Stimulated activated naive CD8-positive, alpha-beta T cell treated with anti-CD3 and anti-CD28 coated beads, Interleukin-15, Interleukin-2, amounts not matched to agents 100 U/mL and 50 U/mL, for 24 hours (primary cell): ENCODE data around the gene TJP2.

ENCODE experiments used
- ATAC-seq: fragments of 150-1000 bp; cut with Tn5 transposase; one replicate; pipeline ENCODE4 v1.10.0; 2021
- DNase-seq: peaks from one replicate; pipeline ENCODE4 v3.0.0; 2021

TJP2 gene

DNA sequence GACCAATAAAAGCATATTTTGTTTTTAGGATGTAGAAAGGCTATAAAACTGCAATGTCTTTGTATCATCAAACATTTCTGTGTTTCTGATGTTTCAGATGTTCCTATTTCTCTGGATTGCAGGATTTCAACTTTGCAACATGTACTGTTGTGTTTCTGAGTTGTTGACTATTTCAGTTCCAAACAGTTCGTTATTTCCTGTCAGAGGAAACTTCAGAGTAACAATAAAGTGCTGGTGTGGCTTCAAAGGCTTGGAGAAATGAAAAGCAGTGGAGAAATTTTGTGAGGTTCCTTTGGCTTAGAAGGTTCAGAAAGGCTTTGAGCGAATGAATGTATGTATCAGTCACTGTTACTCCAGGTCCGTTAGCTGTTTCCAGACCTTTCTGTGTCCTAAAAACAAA, 17.2 kb downstream of the TJP2 start:
- no peak for ATAC-seq

DNA sequence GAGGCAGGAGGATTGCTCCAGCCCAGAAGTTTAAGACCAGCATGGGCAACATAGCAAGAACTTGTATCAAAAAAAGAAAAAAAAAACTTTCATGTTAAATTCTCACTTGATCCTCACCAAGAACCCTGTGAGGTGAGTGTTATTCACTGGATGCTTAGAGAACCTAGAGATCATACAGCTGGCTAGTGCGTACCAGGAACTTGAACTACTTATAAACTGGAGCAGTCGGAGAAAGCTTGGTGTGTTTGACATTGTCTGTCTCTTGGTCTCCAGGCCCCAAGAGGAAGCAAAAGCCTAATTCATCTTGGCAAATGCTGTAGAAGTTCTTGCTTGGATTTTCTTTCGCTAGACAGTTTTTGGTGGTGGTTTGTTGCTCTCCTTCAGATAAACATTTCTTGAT, 18.1 kb downstream of the TJP2 start:
- no peak for ATAC-seq
- DNase-seq, result no peak

More for the DNA sequence above, 17.2 kb downstream of the TJP2 start:
- DNase-seq, result no peak

DNA sequence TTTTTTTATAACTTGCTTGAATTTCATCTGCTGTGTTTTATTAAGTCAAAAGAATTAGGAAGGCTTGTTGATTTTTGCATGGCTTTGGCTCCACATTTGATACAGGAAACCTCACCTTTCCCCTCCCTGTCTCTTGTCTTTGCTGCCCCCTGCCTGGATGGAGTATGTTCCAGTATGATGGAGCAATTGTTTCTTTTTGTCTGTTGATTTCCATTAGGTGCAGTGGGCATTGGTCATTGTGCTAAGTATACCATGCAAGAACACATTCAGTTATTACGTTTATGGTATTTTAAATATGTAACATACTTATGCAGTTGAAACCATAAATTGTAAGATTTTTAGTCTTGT, 19.6 kb downstream of the TJP2 start:
- no peak for DNase-seq
- ATAC-seq, result no peak

DNA sequence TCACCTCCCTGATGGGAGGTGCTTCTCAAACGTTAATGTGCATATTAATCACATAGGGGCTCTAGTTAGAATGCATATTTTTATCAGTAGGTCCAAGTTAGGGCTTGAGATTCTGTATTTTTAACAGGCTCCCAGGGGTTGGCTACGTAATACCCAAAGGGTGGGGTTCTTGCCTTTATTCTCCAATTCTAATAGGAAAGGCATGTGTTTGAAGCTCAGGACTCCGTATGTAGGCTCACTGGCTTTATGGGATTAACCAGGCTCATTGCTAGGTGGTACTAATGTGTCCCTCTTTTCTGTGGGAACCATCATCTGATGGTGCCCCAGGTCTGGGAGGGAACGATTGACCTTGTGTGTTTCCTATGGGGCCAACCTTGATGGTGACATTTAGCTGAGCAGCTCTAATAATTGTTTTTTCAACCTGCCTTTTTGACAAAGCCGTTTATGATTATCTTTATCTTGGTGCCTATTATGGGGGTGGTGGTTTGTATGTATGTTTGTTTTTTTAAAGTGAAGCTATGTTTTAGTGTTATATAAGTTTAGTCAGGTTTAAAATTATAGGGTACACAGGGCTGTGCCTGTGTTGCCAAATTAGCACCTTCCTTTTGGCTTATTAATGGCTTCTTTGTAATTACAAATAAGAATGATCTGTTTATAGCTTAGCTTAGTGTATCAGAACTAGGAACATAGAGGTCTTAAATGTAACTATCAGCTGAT, 20.8 kb downstream of the TJP2 start:
- ATAC-seq, result no peak
- no peak for DNase-seq

DNA sequence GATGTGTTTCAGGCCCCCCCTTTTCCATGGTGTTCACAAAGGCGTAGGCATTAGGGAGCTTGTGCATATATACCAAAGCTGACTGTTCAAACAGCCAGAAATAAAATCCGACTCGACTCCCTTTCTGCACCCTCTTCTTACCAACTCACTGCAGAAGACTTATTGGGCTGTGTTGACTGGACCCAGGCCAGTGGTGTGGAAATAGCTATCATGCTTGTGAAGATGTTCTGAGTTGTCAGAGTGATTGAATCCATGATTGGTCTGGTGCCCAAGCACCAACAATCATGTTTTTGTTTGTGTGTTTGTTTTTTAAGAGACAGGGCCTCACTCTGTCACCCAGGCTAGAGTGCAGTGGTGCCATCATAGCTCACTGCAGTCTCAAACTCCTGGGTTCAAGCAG, 21.6 kb downstream of the TJP2 start:
- no peak for DNase-seq

DNA sequence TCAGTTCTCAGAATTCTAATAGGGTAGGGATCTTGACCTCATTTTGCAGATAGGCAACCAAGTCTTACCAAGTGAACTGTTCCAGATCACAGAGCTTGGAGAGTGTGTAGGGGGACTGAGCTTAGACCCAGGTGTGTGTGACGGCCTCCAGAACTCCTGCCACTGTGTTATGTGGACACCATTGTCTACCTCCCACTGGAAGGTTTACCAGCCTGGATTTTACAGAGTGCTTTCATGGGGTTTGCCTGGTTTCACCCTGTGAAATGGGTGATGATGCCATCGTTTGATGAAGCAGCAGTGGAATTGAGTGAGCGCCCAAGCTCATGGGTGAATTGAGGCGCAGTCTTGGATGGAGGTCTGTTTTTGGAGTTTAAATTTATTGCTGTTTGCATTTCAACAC, 23.6 kb downstream of the TJP2 start:
- ATAC-seq (no peak), DNase-seq (no peak)

More for the DNA sequence above, 21.6 kb downstream of the TJP2 start:
- ATAC-seq, result no peak

DNA sequence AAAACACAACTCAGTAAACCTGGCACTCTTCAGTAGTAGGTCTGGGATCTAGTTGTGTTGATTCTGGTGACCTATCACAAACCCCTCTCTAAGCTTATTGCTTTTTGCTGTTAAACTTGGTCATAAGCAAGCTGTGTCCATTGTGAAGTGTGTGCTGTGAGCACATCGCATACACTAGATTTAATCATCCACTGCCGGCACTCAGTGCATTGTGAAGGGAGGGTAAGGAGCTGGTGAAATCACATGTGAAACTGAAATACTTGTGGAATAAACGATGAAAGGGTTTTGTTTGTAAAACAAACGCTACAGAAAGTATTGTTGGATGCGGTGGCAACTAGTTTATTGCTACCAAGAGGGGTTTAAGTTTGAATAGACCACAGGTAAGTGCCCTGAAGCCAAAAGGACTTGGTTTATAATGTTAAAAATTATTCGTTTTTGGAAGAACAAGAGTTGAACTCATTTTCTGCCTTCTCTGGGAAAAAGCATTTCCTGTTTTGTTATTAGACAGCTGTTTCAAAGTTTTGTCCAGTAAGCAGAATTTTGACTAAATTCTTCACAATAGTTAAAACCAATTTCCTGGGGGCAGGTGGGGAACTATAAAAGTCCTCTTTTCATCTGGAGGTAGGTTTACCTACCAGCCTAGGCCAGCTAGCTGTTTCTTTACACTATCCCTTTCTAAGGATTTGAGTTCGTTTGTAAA, 24.6 kb downstream of the TJP2 start:
- no peak for ATAC-seq

DNA sequence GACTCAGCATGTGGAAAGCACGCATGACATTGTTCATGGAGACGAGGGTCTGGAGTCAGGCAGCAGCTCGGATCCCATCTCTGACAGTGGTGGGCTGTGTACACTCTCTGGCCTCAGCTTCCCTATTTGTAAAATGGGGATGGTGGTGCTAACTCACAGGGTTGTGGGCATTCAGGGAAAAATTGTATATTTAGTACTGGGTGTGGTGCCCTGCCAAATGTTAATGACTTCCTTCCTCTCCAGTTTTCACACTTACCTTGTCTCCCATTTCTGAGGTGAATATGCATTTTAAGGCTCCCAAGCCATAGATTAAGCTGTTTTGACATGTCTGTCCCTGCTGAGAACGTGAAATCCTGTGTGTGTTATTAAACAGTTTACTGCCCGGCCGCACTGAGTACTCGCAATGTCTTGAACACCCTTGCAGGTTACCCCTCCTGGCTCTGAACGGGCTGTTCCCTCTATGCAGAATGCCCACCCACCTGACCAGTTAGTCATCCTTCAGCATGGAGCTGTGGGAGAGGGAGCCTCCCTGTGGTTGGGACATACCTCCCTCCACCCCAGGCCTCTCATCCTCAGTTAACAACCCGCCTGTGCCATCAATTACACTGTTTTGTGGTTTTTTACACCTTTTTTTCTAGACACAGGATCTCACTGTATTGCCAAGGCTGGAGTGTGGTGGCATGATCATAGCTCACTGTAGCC, 25.8 kb downstream of the TJP2 start:
- ATAC-seq (peak; percentile 48), DNase-seq (no peak)

More for the DNA sequence above, 24.6 kb downstream of the TJP2 start:
- no peak for DNase-seq

DNA sequence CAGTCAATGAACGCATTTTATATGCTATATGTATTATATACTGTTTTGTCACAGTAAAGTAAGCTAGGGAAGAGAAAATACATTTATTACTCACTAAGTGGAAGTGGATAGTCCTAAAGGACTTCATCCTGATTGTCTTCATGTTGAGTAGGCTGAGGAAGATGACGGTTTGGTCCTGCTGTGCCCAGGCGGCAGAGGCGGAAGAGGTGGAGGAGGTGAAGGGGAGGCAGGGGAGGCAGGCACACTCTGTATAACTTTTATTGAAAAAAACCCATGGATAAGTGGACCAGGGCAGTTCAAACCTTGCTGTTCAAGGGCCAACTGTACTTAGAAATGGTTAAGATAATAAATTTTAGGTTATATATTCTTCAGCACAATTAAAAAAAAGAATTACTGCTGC, 28.5 kb downstream of the TJP2 start:
- DNase-seq (no peak), ATAC-seq (no peak)

DNA sequence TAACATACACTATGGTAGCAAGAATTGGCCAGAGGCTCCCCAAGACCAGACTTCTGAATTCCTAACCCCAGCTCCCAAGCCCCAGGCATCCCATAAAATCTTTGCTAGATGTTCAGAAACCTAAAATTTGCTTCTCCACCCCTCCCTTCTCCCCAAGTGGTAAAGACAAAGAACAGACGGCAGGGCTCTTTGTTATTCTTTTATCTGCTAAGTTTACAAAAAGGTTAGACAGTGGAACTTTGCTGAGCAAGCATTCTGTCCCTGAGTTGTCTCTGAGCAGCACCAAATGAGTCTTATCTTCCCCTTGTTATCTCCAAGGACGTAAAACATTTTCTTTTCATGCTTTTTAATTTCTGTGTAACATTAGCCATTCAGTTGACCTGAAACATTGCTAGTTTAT, 30.2 kb downstream of the TJP2 start:
- no peak for DNase-seq
- no peak for ATAC-seq

DNA sequence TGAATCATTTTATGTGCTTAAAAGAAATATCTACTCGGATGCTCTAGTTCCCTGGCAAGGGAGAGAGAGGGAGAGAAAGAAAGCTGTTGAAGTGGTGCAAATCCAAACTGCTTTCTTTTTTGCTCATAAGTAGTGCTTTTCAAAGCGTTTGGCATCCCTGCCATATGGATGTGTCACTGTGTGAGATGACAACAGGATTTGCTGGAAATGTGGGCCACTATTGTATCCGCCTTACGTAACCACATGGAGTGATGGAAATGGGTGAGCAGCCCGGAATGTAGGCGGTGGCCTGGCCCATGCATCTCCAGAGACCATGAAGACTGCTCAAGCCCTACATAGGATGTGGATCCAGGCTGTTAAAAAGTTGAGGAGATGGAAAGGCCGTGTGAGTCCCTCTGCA, 30.8 kb downstream of the TJP2 start:
- ATAC-seq, result no peak
- no peak for DNase-seq

DNA sequence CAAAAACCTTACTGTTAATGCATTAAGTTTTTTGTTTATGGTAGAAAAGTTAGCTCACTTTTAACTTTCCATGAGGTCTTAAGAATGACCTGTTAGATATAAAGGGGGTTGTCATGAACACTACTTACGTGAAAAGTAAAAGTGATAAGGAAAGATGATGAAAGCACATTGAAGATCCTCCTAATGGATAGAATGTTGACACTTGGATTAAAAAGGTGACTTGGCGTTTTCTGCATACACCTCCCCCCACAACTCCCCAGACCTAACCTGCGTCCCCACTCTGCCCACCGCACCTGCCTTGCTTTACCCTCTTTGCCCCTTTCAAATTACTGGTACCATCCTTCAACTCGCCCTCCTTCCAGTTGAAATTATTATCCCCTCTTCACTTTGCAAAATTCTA, 32.0 kb downstream of the TJP2 start:
- ATAC-seq, result no peak
- DNase-seq, result no peak

DNA sequence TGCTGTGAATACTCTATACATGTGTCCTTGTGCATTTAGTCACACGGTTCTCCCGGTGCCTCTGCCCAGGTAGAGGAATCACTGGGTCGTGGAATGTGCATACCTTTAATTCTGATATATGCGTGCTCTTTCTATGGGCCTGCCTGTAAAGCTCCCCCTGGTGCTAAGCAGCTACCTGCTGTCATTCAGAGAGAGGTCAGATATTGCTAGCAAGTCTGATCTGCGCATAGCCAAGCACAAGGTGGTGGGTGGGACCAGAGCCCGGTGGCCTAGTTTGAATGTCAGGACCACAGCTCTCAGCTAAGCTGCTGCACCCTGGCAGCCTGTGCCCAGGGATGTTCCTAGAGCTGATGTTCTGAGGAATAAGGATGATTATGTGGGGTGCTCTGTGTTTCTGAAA, 33.4 kb downstream of the TJP2 start:
- ATAC-seq (no peak), DNase-seq (no peak)

DNA sequence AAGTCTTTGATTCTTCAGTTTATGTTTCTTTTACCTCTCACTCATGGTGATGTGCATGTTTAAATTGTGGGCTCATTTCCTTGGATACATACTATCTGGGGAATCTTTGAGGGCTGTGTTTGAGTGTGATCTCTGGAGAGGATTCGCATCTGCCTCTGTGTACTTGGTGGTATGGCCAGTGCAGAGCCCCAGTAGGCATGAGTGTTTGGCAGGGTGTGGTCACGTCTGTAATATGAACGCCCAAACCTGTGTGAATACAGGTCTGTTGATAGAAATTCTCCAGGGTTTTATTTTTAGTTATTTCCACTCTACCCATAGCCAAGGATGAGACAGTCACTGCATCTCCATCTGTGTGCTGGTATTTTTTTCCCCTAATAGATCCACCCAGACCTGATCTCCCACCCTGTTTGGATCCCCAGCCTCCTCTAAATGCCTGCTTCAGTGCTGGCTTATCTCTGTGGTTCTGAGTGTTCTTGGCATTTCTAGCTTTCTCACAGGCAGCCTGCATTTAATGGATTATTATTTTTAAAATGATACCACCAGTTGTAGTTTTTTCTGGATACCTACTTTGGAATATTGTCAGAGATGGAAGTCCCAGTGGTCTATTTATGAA, 37.5 kb downstream of the TJP2 start:
- no peak for ATAC-seq
- no peak for DNase-seq

DNA sequence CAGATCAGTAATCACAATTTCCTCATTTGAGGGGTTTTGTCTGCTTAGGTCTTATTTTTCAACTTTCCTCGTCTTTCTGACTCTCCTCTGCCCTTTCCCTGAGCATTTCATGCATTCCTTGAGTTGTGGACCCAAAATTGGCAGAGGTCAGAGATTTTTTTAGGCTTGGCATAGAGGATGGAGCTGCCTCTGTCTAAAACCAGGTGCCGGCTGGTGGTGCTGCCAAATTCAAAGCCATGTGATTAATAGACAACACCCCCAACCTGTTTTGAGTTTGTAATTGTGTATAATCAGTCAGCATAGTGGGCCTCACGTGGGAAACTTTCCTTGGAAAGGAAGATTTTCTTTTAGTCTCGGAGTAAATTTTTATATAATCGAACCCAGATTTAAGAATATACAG, 39.6 kb downstream of the TJP2 start:
- DNase-seq, result no peak
- ATAC-seq, result no peak

DNA sequence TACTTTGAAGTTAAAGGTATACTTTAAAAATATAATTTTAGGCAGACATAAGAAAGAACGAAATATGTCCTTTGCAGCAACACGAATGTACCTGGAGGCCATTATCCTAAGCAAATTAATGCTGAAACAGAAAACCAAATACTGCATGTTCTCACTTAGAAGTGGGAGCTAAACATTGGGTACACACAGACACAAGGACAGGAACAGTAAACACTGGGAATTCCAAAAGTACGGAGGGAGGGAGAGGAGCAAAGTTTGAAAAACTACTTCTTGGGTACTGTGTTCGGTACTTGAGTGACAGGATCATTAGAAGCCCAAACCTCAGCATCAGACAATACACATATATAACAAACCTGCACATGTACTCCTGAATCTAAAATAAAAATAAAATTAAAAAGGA, 40.9 kb downstream of the TJP2 start:
- ATAC-seq, result no peak
- DNase-seq, result no peak

DNA sequence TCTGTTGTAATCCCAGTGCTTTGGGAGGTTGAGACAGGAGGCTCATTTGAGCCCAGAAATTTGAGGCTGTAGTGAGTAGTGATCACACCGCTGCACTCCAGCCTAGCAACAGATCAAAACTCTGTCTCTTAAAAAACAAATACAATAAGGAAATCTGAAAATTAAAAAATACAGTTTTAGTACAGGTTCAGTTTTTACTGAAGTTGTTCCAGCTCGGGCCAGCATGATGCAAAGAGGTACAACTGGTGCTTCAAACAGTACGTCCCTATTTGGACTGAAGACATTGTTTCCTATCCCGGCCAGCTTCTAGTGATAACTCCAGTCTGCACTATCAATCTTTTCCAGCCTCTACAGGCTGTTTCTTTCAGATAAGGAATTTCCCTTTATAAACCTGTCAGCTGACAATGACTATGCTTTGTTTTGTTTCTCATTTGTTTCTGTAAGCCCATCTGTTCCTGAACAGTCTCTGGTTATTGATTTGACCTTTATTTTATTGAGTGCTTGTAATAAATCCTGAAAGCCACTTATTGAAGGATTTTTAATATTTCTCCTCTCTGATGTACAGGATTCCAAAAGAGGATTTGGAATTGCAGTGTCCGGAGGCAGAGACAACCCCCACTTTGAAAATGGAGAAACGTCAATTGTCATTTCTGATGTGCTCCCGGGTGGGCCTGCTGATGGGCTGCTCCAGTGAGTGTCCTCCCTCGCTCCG, 41.9 kb downstream of the TJP2 start:
- ATAC-seq (no peak), DNase-seq (no peak)

DNA sequence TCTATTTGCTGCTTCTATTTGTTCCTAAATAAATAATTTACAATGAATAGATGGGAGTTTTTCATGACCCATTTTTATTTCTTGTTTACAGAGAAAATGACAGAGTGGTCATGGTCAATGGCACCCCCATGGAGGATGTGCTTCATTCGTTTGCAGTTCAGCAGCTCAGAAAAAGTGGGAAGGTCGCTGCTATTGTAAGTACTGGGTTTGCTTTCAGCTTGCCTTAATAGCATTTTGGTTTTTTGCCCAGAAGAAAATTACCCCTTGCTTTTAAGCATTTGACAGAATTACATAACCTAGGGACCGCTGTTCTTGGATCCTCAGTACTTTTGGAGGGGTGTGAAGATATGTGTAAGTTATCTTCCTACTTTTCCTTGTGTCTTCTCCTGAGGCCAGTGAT, 44.1 kb downstream of the TJP2 start:
- no peak for ATAC-seq
- DNase-seq, result no peak

DNA sequence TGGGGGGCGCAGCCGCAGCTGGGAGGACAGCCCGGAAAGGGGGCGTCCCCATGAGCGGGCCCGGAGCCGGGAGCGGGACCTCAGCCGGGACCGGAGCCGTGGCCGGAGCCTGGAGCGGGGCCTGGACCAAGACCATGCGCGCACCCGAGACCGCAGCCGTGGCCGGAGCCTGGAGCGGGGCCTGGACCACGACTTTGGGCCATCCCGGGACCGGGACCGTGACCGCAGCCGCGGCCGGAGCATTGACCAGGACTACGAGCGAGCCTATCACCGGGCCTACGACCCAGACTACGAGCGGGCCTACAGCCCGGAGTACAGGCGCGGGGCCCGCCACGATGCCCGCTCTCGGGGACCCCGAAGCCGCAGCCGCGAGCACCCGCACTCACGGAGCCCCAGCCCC, 47.0 kb downstream of the TJP2 start:
- ATAC-seq (no peak), DNase-seq (no peak)

DNA sequence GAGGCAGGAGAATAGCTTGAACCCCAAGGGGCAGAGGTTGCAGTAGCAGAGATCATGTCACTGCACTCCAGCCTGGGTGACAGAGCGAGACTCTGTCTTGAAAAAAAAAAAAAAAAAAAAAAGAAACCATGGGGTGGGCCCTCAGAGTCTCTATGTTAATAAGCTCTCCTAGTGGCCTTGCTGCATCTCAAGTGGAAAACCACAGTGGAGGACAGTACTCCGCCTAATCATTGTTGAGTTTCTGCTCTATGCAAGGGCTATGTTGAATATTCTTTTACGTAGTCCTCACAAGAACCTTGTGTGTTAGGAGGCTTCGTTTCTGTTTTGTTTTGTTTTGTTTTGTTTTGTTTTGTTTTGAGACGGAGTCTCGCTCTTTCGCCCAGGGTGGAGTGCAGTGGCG, 48.9 kb downstream of the TJP2 start:
- no peak for ATAC-seq
- no peak for DNase-seq

DNA sequence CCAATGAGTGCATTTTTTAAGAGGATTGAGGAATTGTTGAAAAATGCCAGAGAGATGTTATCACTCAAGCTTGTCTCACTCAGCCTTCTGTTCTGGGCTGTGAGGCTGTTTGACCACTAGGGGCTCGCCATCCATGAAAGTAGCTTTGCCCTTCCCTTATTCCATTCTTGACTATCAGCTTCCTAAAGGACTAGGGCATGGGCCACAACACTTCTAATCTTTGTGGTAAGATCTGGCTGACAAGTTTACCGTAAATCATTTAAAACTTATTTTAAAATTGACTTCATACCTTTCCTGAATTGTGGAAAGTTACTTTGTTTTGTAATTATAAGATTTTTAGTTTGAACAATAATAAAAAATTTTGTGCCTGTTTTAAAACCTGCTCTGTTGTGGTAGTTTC, 49.5 kb downstream of the TJP2 start:
- no peak for ATAC-seq
- no peak for DNase-seq

DNA sequence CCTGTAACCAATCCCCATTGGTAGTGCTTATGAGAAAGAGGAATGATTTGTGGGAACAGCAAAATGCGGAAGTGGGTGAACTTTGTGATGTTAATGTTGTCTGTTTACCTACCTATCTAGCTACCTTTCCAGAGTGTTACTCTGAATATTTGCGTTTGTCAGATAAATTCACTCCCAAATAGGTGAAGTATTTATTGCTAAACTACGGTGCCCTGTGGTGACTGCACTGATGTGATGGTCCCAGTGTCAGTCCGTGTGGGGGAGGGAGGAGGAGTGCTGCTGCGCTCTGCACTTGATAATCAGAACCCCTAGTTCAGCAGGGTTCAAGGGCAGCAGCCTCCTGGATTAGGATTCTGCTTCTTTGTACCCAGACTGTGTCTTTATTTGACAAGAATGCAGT, 55.3 kb downstream of the TJP2 start:
- DNase-seq, result no peak
- no peak for ATAC-seq

DNA sequence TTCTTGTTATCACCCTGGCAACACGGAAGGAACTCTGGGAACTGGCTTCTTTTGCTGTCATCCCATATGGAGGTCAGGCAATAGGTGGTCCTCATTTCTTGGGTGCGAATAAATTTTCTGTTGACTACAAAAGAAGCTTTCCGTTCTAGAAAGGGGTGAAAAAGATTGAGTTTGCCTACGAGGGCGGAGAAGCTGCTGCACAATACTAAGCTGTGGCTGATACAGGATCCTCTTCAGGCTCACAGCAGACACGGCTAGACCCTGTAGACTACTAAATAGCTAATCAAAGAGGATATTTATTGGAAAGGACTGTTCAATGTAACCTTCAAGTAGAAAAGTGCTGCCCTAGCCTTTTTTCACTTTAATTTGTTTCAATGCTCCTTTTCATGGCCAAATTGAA, 58.1 kb downstream of the TJP2 start:
- no peak for DNase-seq
- ATAC-seq, result no peak
